Metanephros (tissue), 2 donors: ENCODE measurements around the gene PCDHAC1. TPM values are rescaled to one million over a fixed set of nuclear protein-coding genes. Genes with fewer than 3 reads are reported as not detected.

Source experiments
- small RNA-seq: library from RNA; depleted of rRNA; stranded (forward); fragments of <200 nt; gene quantifications from one replicate; pipeline ENCODE3, GENCODE V24; 2014; ENCODE audit warnings: low replicate concordance
- total RNA-seq: library from RNA; depleted of rRNA; stranded (reverse); fragments of >200 nt; gene quantifications from one replicate; pipeline ENCODE4 v1.2.3, GENCODE V29; 2014

The PCDHAC1 gene
- total RNA-seq = 1.2 TPM

GRCh38 chr5:140925806-140926442 lies at the start of gene PCDHAC1:
TSS of gene PCDHAC1 (plus strand) at chr5:140926299. CDS start at chr5:140926893, 594 bp downstream.

GRCh38 chr5:140881889-140882590 lies 44.1 kb upstream of the PCDHAC1 start, which contains the start of gene PCDHA13:
TSS of gene PCDHA13 (plus strand) at chr5:140882124. CDS start at chr5:140882269, 145 bp downstream.

GRCh38 chr5:140966293-140967225 lies 40.5 kb downstream of the PCDHAC1 start, which contains the start of gene PCDHAC2:
TSS of gene PCDHAC2 (plus strand) at chr5:140966476. CDS start at chr5:140966767, 291 bp downstream.

Small RNAs within 50 kb of the gene (small RNA-seq; reads per million reads assigned to genes)
- not detected for gene AC010223.1

Other genes starting within 250 kb of the PCDHAC1 start
- gene HARS1, start 234.9 kb upstream of the PCDHAC1 start, total RNA-seq = 37.0 TPM
- 31.9 TPM for gene HARS2, start 234.8 kb upstream of the PCDHAC1 start, total RNA-seq
- gene ZMAT2, start 225.9 kb upstream of the PCDHAC1 start, total RNA-seq = 26.0 TPM
- gene PCDHA1, start 140.2 kb upstream of the PCDHAC1 start, total RNA-seq = 0.12 TPM
- 0.47 TPM for gene PCDHA2, start 131.4 kb upstream of the PCDHAC1 start, total RNA-seq
- 0.64 TPM for gene PCDHA3, start 125.2 kb upstream of the PCDHAC1 start, total RNA-seq
- gene PCDHA4, start 119.2 kb upstream of the PCDHAC1 start, total RNA-seq = 1.8 TPM
- gene PCDHA5, start 104.7 kb upstream of the PCDHAC1 start, total RNA-seq = 0.41 TPM
- gene PCDHA6, start 98.3 kb upstream of the PCDHAC1 start, total RNA-seq = 0.88 TPM
- 0.58 TPM for gene PCDHA7, start 92.0 kb upstream of the PCDHAC1 start, total RNA-seq
- 0.41 TPM for gene PCDHA8, start 85.1 kb upstream of the PCDHAC1 start, total RNA-seq
- 0.58 TPM for gene PCDHA9, start 77.9 kb upstream of the PCDHAC1 start, total RNA-seq
- gene PCDHA10, start 70.4 kb upstream of the PCDHAC1 start, total RNA-seq = 1.2 TPM
- gene PCDHA11, start 57.3 kb upstream of the PCDHAC1 start, total RNA-seq = 0.82 TPM
- 0.35 TPM for gene PCDHA12, start 51.0 kb upstream of the PCDHAC1 start, total RNA-seq
- 0.88 TPM for gene PCDHA13, start 44.2 kb upstream of the PCDHAC1 start, total RNA-seq
- gene PCDHAC2, start 40.2 kb downstream of the PCDHAC1 start, total RNA-seq = 5.8 TPM
- 0.18 TPM for gene PCDHB1, start 125.1 kb downstream of the PCDHAC1 start, total RNA-seq
- gene PCDHB2, start 168.3 kb downstream of the PCDHAC1 start, total RNA-seq = 6.2 TPM
- 5.3 TPM for gene PCDHB3, start 174.2 kb downstream of the PCDHAC1 start, total RNA-seq
- 3.8 TPM for gene PCDHB4, start 195.5 kb downstream of the PCDHAC1 start, total RNA-seq
- 13.4 TPM for gene PCDHB5, start 208.9 kb downstream of the PCDHAC1 start, total RNA-seq
- gene PCDHB6, start 223.8 kb downstream of the PCDHAC1 start, total RNA-seq = 2.2 TPM
- gene PCDHB7, start 246.3 kb downstream of the PCDHAC1 start, total RNA-seq = 4.4 TPM